ENCODE data around the gene TBC1D14. TPM values are rescaled to one million over a fixed set of nuclear protein-coding genes. Genes with fewer than 3 reads are reported as not detected.

The TBC1D14 gene
- total RNA-seq, 4 donors from 2014 or later, result 44.8 to 67.7 (median 55.7) TPM

GRCh38 chr4:6929339-6929811, 19.7 kb downstream of the TBC1D14 start:
- peak overlapping the region in 2 of 4 donors; percentile 3 to 12 for H3K4me3 ChIP-seq

DNA sequence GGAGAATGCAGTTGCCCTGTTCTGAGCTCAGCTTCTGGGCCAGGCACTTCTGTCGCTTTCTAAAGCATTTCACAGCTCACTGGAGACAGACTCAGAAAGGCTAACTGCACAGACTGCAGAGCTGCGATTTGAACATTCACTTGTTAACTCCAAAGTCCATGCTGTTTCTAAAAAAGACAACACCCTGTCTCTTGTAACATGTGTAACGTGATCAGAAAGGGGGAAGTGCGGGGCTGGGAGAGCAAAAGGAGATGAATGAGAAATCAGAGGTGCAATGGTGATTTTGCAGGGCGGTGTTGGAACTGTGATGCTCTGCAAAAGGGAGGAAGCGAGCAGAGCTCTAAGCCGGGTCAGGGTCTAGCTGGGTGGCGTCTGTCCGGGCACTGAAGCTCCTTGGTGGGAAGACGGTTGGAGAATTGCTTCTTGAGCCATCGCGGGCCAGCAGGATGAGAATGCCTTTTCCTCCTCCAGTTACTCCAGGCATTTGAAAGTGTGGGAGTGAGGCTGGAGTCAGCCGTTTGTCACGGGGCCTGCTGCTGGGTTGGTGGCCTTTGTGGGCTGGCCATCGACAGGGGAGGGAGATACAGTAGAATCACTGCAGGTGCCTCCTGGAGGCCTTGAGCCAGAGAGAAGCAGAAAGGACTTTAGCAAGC, 20.3 kb downstream of the TBC1D14 start:
- peak overlapping the region in 3 of 4 donors; percentile 18 to 88 (median 66) for H3K27ac ChIP-seq
- H3K4me3 ChIP-seq, result peak overlapping the region in 2 of 4 donors; percentile 10 to 20
- H3K27me3 ChIP-seq, result no peaks in the 10 kb centered on the region
- peaks cover 0 to 9% (median 0%) of the 10 kb centered on the region in 3 donors for H3K36me3 ChIP-seq
- no peak for DNase-seq
- peaks cover 0 to 59% (median 0%) of the 10 kb centered on the region in 4 donors for H3K4me1 ChIP-seq
- no peaks in the 10 kb centered on the region for H3K9me3 ChIP-seq
- TF ChIP-seq, protein P1, sequence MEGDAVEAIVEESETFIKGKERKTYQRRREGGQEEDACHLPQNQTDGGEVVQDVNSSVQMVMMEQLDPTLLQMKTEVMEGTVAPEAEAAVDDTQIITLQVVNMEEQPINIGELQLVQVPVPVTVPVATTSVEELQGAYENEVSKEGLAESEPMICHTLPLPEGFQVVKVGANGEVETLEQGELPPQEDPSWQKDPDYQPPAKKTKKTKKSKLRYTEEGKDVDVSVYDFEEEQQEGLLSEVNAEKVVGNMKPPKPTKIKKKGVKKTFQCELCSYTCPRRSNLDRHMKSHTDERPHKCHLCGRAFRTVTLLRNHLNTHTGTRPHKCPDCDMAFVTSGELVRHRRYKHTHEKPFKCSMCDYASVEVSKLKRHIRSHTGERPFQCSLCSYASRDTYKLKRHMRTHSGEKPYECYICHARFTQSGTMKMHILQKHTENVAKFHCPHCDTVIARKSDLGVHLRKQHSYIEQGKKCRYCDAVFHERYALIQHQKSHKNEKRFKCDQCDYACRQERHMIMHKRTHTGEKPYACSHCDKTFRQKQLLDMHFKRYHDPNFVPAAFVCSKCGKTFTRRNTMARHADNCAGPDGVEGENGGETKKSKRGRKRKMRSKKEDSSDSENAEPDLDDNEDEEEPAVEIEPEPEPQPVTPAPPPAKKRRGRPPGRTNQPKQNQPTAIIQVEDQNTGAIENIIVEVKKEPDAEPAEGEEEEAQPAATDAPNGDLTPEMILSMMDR (IDR thresholded peaks at IDR 0.05), result peak in 1 of 6 experiments; percentile 5
- TF ChIP-seq POLR2A (IDR thresholded peaks at IDR 0.05), result no peak

More at GRCh38 chr4:6929339-6929811, 19.7 kb downstream of the TBC1D14 start:
- peaks cover 0 to 13% (median 0%) of the 10 kb centered on the region in 3 donors for H3K36me3 ChIP-seq
- DNase-seq, result no peak
- no peaks in the 10 kb centered on the region for H3K27me3 ChIP-seq
- peaks cover 0 to 59% (median 0%) of the 10 kb centered on the region in 4 donors for H3K4me1 ChIP-seq
- no peaks in the 10 kb centered on the region for H3K9me3 ChIP-seq
- peak overlapping the region in 3 of 4 donors; percentile 18 to 88 (median 66) for H3K27ac ChIP-seq
- TF ChIP-seq POLR2A (IDR thresholded peaks at IDR 0.05), result no peak
- TF ChIP-seq, protein P1 (IDR thresholded peaks at IDR 0.05), result no peak

GRCh38 chr4:6932475-6932874, 22.8 kb downstream of the TBC1D14 start:
- H3K4me1 ChIP-seq, result peaks cover 0 to 49% (median 0%) of the 10 kb centered on the region in 4 donors
- TF ChIP-seq POLR2A (IDR thresholded peaks at IDR 0.05), result no peak
- TF ChIP-seq, protein P1 (IDR thresholded peaks at IDR 0.05), result no peak
- no peak overlapping the region for H3K4me3 ChIP-seq
- H3K27me3 ChIP-seq, result no peaks in the 10 kb centered on the region
- no peaks in the 10 kb centered on the region for H3K9me3 ChIP-seq
- H3K27ac ChIP-seq, result no peak overlapping the region
- H3K36me3 ChIP-seq, result no peaks in the 10 kb centered on the region
- no peak for DNase-seq

DNA sequence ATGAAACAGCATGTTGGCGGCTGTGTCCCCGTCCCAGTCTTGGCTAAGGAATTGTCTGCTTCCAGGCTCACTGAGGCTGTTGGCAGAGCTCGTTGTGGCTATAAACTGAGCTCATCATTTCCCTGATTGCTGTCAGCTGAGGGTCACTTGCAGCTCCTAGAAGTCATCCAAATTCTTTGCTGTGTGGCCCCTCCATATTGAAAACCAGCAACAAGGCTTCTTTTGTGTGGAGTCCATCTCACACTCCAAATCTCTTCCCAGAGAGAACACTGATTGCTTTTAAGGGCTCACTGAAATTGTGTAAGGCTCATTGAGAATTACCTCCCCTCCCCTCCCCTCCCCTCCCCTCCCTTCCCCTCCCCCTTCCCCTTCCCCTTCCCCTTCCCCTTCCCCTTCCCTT, 23.3 kb downstream of the TBC1D14 start:
- Histone ChIP-seq H3K4me1 (peaks cover 0 to 45% (median 0%) of the 10 kb centered on the region in 4 donors), H3K27ac (no peak overlapping the region), H3K9me3 (no peaks in the 10 kb centered on the region), H3K4me3 (no peak overlapping the region), H3K36me3 (no peaks in the 10 kb centered on the region), H3K27me3 (no peaks in the 10 kb centered on the region)
- no peak for TF ChIP-seq POLR2A (IDR thresholded peaks at IDR 0.05)
- TF ChIP-seq, protein P1 (IDR thresholded peaks at IDR 0.05), result no peak
- no peak for DNase-seq

DNA sequence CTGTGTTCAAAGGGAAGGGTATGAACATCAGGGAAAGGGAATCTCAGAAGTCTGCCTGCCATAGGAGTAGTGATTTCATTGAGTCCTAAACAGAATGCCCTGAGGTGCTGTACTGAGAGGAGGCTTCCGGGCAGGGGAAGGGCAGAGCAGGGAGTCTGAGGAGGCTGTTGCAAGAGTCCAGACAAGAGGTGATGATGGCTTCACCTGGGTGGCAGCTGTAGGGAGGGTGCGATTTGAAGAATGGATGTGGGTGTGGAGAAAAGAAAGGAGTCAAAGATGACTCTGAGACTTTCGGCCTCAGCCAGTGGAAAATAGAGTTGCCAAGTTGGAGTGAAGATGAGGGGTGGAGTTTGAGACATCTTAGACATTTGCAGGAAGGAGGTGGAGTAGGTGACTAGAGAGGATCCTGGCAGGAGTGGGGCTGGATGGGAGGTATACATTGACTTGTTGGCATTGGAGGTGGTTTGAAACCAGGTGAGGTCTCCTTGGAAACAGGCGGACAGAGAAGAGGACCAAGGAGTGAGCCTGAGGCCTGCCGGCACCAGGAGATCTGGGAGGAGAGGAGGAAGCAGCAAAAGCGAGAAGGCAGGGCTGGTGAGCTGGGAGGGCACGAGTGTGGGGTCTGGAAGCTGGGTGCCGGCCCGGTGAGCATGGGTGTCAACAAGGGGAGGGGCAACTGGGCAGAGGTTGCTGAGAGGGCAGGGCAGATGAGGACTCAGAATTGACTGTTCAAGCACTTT, 24.2 kb downstream of the TBC1D14 start:
- no peak for TF ChIP-seq POLR2A (IDR thresholded peaks at IDR 0.05)
- TF ChIP-seq, protein P1 (IDR thresholded peaks at IDR 0.05), result no peak
- Histone ChIP-seq H3K27me3 (no peaks in the 10 kb centered on the region), H3K36me3 (peaks cover 0 to under 1% (median 0%) of the 10 kb centered on the region in 3 donors)

More for the DNA sequence above, 24.2 kb downstream of the TBC1D14 start:
- Histone ChIP-seq H3K27ac (peak overlapping the region in 1 of 4 donors; percentile 60), H3K9me3 (no peaks in the 10 kb centered on the region), H3K4me3 (no peak overlapping the region), H3K4me1 (peaks cover 0 to 36% (median 5%) of the 10 kb centered on the region in 4 donors)
- DNase-seq, result no peak
